Kidney epithelial cell (primary cell): ENCODE data around the gene KCNQ1. TPM values are rescaled to one million over a fixed set of nuclear protein-coding genes. Genes with fewer than 3 reads are reported as not detected.

Source experiments
- DNase-seq: peaks from one replicate; pipeline ENCODE4 v3.0.0-alpha.2; 2010; ENCODE audit warnings: low read depth
- H3K27me3 ChIP-seq: 2 replicates; pipeline ENCODE4 v1.6.0; 2011; ENCODE audit warnings: low read length; ENCODE audit not compliant: control insufficient read depth, insufficient read depth
- H3K36me3 ChIP-seq: 2 replicates; pipeline ENCODE4 v1.5.1; 2011; ENCODE audit warnings: low read length; ENCODE audit not compliant: control insufficient read depth, insufficient read depth
- H3K4me3 ChIP-seq: 2 replicates; pipeline ENCODE4 v1.5.1; 2011; ENCODE audit warnings: low read depth, mild to moderate bottlenecking, control low read depth, low read length
- CTCF ChIP-seq: IDR thresholded peaks from 2 replicates; pipeline ENCODE4 v1.5.1; 2011; ENCODE audit warnings: mild to moderate bottlenecking, moderate library complexity, low read length, control low read depth, inconsistent platforms; ENCODE audit not compliant: insufficient read depth, poor library complexity, severe bottlenecking
- total RNA-seq: library from RNA; depleted of rRNA; stranded (reverse); fragments of >200 nt; gene quantifications from 2 replicates; pipeline ENCODE4 v1.2.3, GENCODE V29; 2015

The KCNQ1 gene
- total RNA-seq, 1 donor from 2014 or later: 2.3 TPM

- Histone ChIP-seq H3K4me3 (no peak overlapping the region), H3K27me3 (no peaks in the 10 kb centered on the region), H3K36me3 (no peaks in the 10 kb centered on the region)
- TF ChIP-seq CTCF: no peak
- no peak for DNase-seq
These were observed 249.7 kb downstream of the KCNQ1 start for GRCh38 chr11:2694495-2694894.

- TF ChIP-seq CTCF: no peak
- Histone ChIP-seq H3K27me3 (no peaks in the 10 kb centered on the region), H3K36me3 (no peaks in the 10 kb centered on the region), H3K4me3 (no peak overlapping the region)
- DNase-seq: no peak
These were observed 250.5 kb downstream of the KCNQ1 start for GRCh38 chr11:2694995-2695939.

DNA sequence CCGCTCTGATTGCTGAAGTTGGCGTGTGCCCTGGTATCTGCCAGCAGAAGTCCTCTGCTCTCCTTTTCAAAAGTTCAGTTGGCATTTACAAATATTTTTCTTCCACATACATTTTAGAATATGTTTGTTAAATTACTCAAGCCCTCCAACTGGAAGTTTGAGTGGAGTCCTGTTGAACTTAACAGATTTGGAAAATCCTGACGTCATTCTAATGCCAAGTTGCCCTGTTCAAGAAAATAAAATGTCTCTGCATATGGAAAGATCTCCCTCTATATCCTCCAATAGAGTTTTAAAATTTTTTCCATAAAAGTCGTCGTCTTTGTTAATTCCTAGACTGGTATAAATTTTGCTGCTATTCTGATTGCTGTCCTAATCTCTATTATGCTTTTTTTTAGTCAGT is 251.6 kb downstream of the KCNQ1 start:
- no peaks in the 10 kb centered on the region for H3K27me3 ChIP-seq
- TF ChIP-seq CTCF: no peak
- no peak for DNase-seq
- no peak overlapping the region for H3K4me3 ChIP-seq
- no peaks in the 10 kb centered on the region for H3K36me3 ChIP-seq

DNA sequence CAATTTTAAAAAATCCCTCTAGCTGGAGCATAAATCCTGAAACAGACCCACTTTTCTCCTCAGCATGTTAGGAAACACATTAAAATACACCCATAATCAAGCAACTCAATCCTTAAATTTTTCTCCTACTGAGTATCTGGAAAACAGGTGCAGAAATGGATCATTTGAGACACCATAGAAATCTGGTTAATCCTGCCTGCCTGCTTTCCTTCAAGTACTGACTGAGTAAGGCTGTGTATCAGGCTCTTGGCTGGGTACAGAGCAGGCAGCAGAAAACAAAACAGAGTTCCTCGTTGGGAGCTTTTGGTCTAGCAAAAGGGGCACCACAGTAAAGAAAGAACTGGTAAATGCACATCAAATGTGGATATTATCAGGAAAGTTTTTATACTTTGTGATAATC is 253.1 kb downstream of the KCNQ1 start:
- H3K36me3 ChIP-seq: no peaks in the 10 kb centered on the region
- no peak for DNase-seq
- H3K27me3 ChIP-seq: no peaks in the 10 kb centered on the region
- peak overlapping the region; percentile 83 for H3K4me3 ChIP-seq
- no peak for TF ChIP-seq CTCF

DNA sequence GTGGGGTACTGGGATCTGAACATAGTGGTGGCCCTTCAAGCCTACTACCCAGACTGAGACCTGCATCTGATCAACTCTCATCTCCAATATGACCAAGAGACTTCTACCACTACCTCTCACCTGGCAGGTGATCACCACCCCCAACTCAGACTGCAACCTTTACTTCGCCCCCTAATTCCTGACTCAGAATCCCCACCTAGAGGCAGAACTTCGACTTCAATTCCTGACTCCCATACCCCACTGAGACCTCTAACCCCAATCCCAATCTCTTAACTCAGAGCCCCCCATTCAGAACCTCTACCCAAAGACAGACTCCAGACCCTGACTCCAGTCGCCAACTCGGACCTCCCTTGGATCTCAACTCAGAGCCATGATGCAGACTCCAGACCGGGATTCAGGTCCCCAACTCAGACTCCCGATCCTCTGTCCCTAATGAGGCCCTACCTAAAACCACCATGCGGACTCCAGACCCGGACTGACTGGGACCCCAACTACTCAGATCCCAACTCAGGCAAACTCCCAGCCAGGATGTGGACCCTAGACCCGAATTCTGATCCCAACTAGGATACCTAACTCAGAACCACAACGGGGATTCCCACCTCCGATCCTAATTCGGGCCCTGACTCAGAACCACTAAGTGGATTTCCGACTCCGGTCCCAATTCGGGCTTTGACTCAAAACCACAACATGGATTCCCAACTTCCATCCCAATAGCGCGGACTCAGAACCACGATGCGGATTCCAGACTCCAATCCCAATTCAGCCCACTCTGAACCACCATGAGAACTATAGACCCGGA is 253.8 kb downstream of the KCNQ1 start:
- Histone ChIP-seq H3K27me3 (no peaks in the 10 kb centered on the region), H3K4me3 (peak overlapping the region; percentile 83), H3K36me3 (no peaks in the 10 kb centered on the region)
- TF ChIP-seq CTCF: no peak
- no peak for DNase-seq

DNA sequence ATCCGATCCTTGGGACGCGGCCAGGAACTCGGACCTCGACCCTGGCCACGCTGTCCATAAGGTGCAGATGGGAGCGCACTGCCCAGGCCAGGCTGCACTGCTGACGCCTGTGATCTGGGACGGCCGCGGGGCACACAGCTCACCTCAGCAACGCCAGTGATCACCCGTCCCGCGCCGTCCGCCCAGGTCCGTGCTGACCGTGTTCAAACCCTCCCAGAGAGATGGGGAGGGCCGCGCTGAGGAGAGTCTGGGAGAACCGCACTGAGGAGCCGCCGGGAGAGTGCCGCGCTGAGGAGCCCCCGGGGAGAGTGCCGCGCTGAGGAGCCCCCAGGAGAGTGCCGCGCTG is 254.3 kb downstream of the KCNQ1 start:
- Histone ChIP-seq H3K36me3 (no peaks in the 10 kb centered on the region), H3K4me3 (peak overlapping the region; percentile 83), H3K27me3 (no peaks in the 10 kb centered on the region)
- no peak for DNase-seq
- TF ChIP-seq CTCF: no peak
